Measurements from ENCODE around the gene CFAP100.

CFAP100 gene

GRCh38 chr3:126436826-126437717 lies 42.4 kb downstream of the CFAP100 start:
- H3K36me3 ChIP-seq (ENCODE audit: insufficient read depth, low read length): no peaks in the 10 kb centered on the region

DNA sequence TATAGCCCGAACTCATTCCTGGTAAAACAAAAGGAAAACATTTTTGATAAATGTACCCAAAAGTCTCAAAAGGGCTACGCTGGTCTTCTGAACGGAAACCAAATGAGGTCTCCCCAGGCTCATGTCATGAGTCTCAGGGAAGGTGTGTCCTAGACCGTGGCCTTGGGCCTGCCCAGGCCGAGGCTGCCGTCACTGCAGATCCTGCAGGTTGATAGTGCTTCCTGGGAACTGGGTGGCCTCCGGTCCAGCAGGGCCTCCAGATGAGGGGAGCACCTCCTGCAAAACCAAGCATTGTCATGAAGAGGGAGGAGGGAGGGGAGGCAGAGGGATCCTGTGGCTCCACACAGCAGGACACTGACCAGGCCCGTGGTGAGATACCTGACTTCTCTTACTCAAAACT lies 43.5 kb downstream of the CFAP100 start:
- H3K79me2 ChIP-seq (ENCODE audit: control insufficient read depth, insufficient read depth, low read length, unreplicated experiment): no peaks in the 10 kb centered on the region
- no peak overlapping the region for H3K4me3 ChIP-seq (ENCODE audit: low read depth, low read length)
- H2AFZ ChIP-seq (ENCODE audit: low read length, unreplicated experiment): no peak overlapping the region
- no peaks in the 10 kb centered on the region for H3K4me1 ChIP-seq (ENCODE audit: control insufficient read depth, insufficient read depth, low read length, unreplicated experiment)
- H3K36me3 ChIP-seq (ENCODE audit: insufficient read depth, low read length): no peaks in the 10 kb centered on the region
- no peak overlapping the region for H3K27ac ChIP-seq (ENCODE audit: low read depth, low read length)
- H3K27me3 ChIP-seq (ENCODE audit: insufficient read depth, low read length): no peaks in the 10 kb centered on the region

More at GRCh38 chr3:126436826-126437717, 42.4 kb downstream of the CFAP100 start:
- Histone ChIP-seq H3K79me2 (ENCODE audit: control insufficient read depth, insufficient read depth, low read length, unreplicated experiment) (no peaks in the 10 kb centered on the region), H3K27me3 (ENCODE audit: insufficient read depth, low read length) (no peaks in the 10 kb centered on the region), H3K4me3 (ENCODE audit: low read depth, low read length) (no peak overlapping the region), H3K4me1 (ENCODE audit: control insufficient read depth, insufficient read depth, low read length, unreplicated experiment) (no peaks in the 10 kb centered on the region), H3K27ac (ENCODE audit: low read depth, low read length) (no peak overlapping the region), H2AFZ (ENCODE audit: low read length, unreplicated experiment) (no peak overlapping the region)

- no peaks in the 10 kb centered on the region for H3K36me3 ChIP-seq (ENCODE audit: insufficient read depth, low read length)
- H2AFZ ChIP-seq (ENCODE audit: low read length, unreplicated experiment): no peak overlapping the region
- H3K27ac ChIP-seq (ENCODE audit: low read depth, low read length): no peak overlapping the region
- H3K79me2 ChIP-seq (ENCODE audit: control insufficient read depth, insufficient read depth, low read length, unreplicated experiment): no peaks in the 10 kb centered on the region
- H3K4me3 ChIP-seq (ENCODE audit: low read depth, low read length): no peak overlapping the region
- H3K4me1 ChIP-seq (ENCODE audit: control insufficient read depth, insufficient read depth, low read length, unreplicated experiment): no peaks in the 10 kb centered on the region
- H3K27me3 ChIP-seq (ENCODE audit: insufficient read depth, low read length): no peaks in the 10 kb centered on the region
These were observed 44.0 kb downstream of the CFAP100 start for GRCh38 chr3:126438746-126439145.

GRCh38 chr3:126439346-126439967 lies 44.7 kb downstream of the CFAP100 start:
- Histone ChIP-seq H3K4me1 (ENCODE audit: control insufficient read depth, insufficient read depth, low read length, unreplicated experiment) (no peaks in the 10 kb centered on the region), H3K27ac (ENCODE audit: low read depth, low read length) (no peak overlapping the region), H3K36me3 (ENCODE audit: insufficient read depth, low read length) (no peaks in the 10 kb centered on the region), H3K4me3 (ENCODE audit: low read depth, low read length) (no peak overlapping the region), H2AFZ (ENCODE audit: low read length, unreplicated experiment) (no peak overlapping the region), H3K27me3 (ENCODE audit: insufficient read depth, low read length) (no peaks in the 10 kb centered on the region), H3K79me2 (ENCODE audit: control insufficient read depth, insufficient read depth, low read length, unreplicated experiment) (no peaks in the 10 kb centered on the region)

DNA sequence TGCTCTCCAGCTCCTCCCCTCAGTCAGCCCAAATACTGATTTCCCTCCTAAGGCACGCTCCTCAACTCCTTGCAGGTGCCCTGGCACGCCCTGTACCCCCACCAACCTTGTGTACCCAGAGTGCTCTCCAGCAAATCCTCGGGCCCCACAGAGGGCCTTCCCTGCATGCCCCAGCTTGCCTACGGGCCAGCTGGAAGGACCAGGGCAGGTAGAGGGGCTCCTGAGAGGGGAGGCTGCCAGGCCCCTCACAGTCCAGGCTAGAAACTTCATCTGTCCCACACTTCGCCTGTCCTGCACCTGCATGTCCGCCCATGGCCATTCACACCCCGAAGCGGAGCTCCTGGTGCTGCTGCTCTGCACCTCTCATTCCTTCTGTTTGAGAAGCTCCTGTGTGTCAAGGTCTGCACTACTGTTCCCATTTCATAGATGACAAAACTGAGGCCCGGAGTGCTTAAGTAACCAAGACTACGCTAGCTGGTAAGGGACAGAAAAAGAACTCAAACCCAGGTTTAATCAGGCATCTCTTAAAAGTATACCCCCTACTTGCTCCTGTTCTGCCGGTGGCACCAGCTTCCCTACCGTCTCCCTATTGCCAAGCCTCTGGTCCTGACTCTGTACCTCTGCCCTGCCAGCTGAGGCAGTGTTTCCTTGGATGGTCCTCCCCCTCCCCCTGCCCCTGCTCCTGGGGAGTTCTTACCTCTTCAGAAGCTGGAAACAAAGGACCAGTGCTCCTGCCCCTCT lies 45.4 kb downstream of the CFAP100 start:
- no peaks in the 10 kb centered on the region for H3K79me2 ChIP-seq (ENCODE audit: control insufficient read depth, insufficient read depth, low read length, unreplicated experiment)
- H3K4me3 ChIP-seq (ENCODE audit: low read depth, low read length): no peak overlapping the region
- H3K27ac ChIP-seq (ENCODE audit: low read depth, low read length): no peak overlapping the region
- no peaks in the 10 kb centered on the region for H3K36me3 ChIP-seq (ENCODE audit: insufficient read depth, low read length)
- no peaks in the 10 kb centered on the region for H3K27me3 ChIP-seq (ENCODE audit: insufficient read depth, low read length)
- H2AFZ ChIP-seq (ENCODE audit: low read length, unreplicated experiment): no peak overlapping the region
- H3K4me1 ChIP-seq (ENCODE audit: control insufficient read depth, insufficient read depth, low read length, unreplicated experiment): no peaks in the 10 kb centered on the region

DNA sequence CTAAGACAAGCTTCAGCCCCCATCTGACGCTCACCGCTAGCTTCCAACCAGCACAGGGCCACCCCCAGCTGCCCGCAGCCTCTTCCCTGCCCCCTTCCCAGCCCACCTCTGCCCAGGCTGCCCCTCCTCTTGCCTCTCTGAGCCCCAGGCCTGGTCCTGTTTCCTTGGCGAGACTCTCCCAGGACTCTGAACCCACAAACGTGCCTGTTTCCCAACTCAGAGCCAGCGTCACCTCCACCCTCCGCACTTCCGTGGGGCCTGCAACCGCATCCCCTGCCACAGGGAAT lies 45.9 kb downstream of the CFAP100 start:
- H3K27me3 ChIP-seq (ENCODE audit: insufficient read depth, low read length): no peaks in the 10 kb centered on the region
- no peaks in the 10 kb centered on the region for H3K4me1 ChIP-seq (ENCODE audit: control insufficient read depth, insufficient read depth, low read length, unreplicated experiment)
- H2AFZ ChIP-seq (ENCODE audit: low read length, unreplicated experiment): no peak overlapping the region
- H3K79me2 ChIP-seq (ENCODE audit: control insufficient read depth, insufficient read depth, low read length, unreplicated experiment): no peaks in the 10 kb centered on the region
- H3K27ac ChIP-seq (ENCODE audit: low read depth, low read length): no peak overlapping the region
- H3K4me3 ChIP-seq (ENCODE audit: low read depth, low read length): no peak overlapping the region
- H3K36me3 ChIP-seq (ENCODE audit: insufficient read depth, low read length): no peaks in the 10 kb centered on the region

DNA sequence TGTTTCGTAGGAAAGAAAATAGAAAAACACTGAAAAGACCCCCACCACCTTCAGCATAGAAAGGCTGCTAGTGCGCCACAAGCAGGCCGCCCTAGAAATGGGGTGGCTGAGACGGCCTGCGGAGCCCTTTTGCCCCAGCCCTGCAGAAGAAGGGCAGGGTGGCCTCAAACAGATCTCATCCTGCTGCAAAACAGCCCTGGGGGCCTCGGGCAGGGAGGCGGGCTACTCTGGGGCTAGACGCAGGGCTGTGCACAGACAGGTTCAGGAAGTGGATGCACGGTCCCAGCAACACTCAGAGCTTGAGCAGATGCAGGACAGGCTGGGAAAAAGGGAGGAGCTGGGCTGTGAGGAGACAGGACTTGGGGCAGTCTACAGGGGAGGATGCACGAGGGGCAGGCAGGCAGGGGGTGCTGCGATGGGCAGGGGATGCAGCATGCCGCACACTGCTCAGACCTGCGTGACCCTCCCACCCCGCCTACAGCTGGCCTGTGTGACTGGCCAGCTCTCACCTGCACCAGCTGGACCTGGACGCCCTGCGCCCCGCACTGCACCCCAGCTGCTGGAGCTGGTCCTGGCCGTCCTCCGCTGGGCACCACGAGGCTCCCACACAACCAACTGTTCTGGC lies 46.7 kb downstream of the CFAP100 start:
- Histone ChIP-seq H3K27ac (ENCODE audit: low read depth, low read length) (no peak overlapping the region), H3K36me3 (ENCODE audit: insufficient read depth, low read length) (no peaks in the 10 kb centered on the region), H3K79me2 (ENCODE audit: control insufficient read depth, insufficient read depth, low read length, unreplicated experiment) (no peaks in the 10 kb centered on the region), H3K27me3 (ENCODE audit: insufficient read depth, low read length) (no peaks in the 10 kb centered on the region), H3K4me1 (ENCODE audit: control insufficient read depth, insufficient read depth, low read length, unreplicated experiment) (no peaks in the 10 kb centered on the region), H2AFZ (ENCODE audit: low read length, unreplicated experiment) (no peak overlapping the region), H3K4me3 (ENCODE audit: low read depth, low read length) (no peak overlapping the region)

DNA sequence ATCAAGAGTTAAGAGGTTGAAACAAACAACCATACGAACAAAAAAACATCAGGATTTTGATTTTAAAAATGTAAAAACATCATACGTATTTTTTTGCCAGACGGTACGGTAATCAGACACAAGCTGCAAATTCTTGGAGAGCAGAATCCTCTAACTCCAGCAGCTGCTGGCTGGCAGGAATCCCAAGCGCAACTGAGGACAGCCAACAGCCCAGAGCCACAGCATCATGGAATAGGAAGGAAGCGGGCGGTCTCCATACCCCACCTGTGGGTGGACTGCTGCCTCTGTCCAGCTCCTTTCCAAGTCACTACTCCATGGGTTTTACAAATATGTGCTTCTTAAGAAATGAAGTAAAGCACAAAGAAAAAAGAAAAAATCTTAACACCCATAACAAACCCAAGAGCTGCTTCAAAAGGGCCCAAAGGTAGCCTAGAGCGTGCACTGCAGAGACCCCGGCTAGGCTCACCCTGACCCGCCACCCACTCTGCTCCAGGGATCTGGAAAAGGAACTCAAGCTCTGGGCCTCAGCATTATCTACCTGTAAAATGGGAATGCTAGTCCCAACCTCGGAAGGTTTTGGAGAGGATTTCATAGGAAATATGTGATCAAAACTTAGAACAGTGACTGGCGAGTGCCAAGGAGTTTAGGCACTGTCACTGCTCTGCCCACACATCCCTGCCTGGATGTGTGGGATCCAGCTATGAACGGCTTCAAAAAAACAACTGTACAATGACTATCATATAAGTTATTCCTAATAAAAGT lies 47.6 kb downstream of the CFAP100 start:
- no peaks in the 10 kb centered on the region for H3K79me2 ChIP-seq (ENCODE audit: control insufficient read depth, insufficient read depth, low read length, unreplicated experiment)
- H2AFZ ChIP-seq (ENCODE audit: low read length, unreplicated experiment): no peak overlapping the region
- H3K27ac ChIP-seq (ENCODE audit: low read depth, low read length): no peak overlapping the region
- no peaks in the 10 kb centered on the region for H3K4me1 ChIP-seq (ENCODE audit: control insufficient read depth, insufficient read depth, low read length, unreplicated experiment)
- H3K36me3 ChIP-seq (ENCODE audit: insufficient read depth, low read length): no peaks in the 10 kb centered on the region
- no peak overlapping the region for H3K4me3 ChIP-seq (ENCODE audit: low read depth, low read length)
- no peaks in the 10 kb centered on the region for H3K27me3 ChIP-seq (ENCODE audit: insufficient read depth, low read length)

- H2AFZ ChIP-seq (ENCODE audit: low read length, unreplicated experiment): no peak overlapping the region
- no peaks in the 10 kb centered on the region for H3K27me3 ChIP-seq (ENCODE audit: insufficient read depth, low read length)
- no peaks in the 10 kb centered on the region for H3K4me1 ChIP-seq (ENCODE audit: control insufficient read depth, insufficient read depth, low read length, unreplicated experiment)
- no peaks in the 10 kb centered on the region for H3K36me3 ChIP-seq (ENCODE audit: insufficient read depth, low read length)
- H3K4me3 ChIP-seq (ENCODE audit: low read depth, low read length): no peak overlapping the region
- no peaks in the 10 kb centered on the region for H3K79me2 ChIP-seq (ENCODE audit: control insufficient read depth, insufficient read depth, low read length, unreplicated experiment)
- no peak overlapping the region for H3K27ac ChIP-seq (ENCODE audit: low read depth, low read length)
These were observed 48.1 kb downstream of the CFAP100 start for GRCh38 chr3:126442856-126443242.

- Histone ChIP-seq H3K36me3 (ENCODE audit: insufficient read depth, low read length) (no peaks in the 10 kb centered on the region), H3K4me1 (ENCODE audit: control insufficient read depth, insufficient read depth, low read length, unreplicated experiment) (no peaks in the 10 kb centered on the region), H3K27ac (ENCODE audit: low read depth, low read length) (no peak overlapping the region), H3K27me3 (ENCODE audit: insufficient read depth, low read length) (no peaks in the 10 kb centered on the region), H3K4me3 (ENCODE audit: low read depth, low read length) (no peak overlapping the region), H2AFZ (ENCODE audit: low read length, unreplicated experiment) (no peak overlapping the region), H3K79me2 (ENCODE audit: control insufficient read depth, insufficient read depth, low read length, unreplicated experiment) (no peaks in the 10 kb centered on the region)
These were observed 50.8 kb downstream of the CFAP100 start for GRCh38 chr3:126445506-126445905.
